Stimulated activated CD4-positive, alpha-beta T cell treated with anti-CD3 and anti-CD28 coated beads, Interleukin-12 subunit alpha, Interleukin-12 subunit beta, amount 100 ng/mL, for 48 hours (primary cell): ENCODE results near the gene CA4.
"Not testable (repeated sequence)": the region's sequence is repeated elsewhere in the genome, so short reads cannot be mapped to it uniquely, and the experiment has no call there.

Experiments
- DNase-seq, 3 donors: peaks; one replicate each; pipeline ENCODE4 v3.0.0-alpha.2; 2020; ENCODE audit warnings: low read depth in 2 of 3, low spot score in 1 of 3

The CA4 gene

GRCh38 chr17:60149691-60150582, at the start of gene CA4:
Gene CA4, plus strand, starts transcription at chr17:60149973. Its CDS starts 62 bp downstream, at chr17:60150035.
- no peak for DNase-seq

GRCh38 chr17:60100577-60100976, 49.2 kb upstream of the CA4 start:
- not testable (repeated sequence) for DNase-seq

GRCh38 chr17:60102015-60102631, 47.6 kb upstream of the CA4 start:
- DNase-seq = not testable (repeated sequence)

GRCh38 chr17:60102632-60103096, 47.1 kb upstream of the CA4 start:
- DNase-seq = peak in 1 of 3 donors; percentile 26

GRCh38 chr17:60103957-60104356, 45.8 kb upstream of the CA4 start:
- DNase-seq = no peak

- DNase-seq = no peak
Measured at GRCh38 chr17:60106340-60107059, 43.3 kb upstream of the CA4 start.

- DNase-seq = no peak
Measured at GRCh38 chr17:60107526-60108257, 42.1 kb upstream of the CA4 start.

- DNase-seq = not testable (repeated sequence)
Measured at GRCh38 chr17:60108309-60108708, 41.5 kb upstream of the CA4 start.

GRCh38 chr17:60108712-60109111, 41.1 kb upstream of the CA4 start:
- DNase-seq = no peak

- no peak for DNase-seq
Measured at GRCh38 chr17:60109161-60109560, 40.6 kb upstream of the CA4 start.

- DNase-seq = no peak
Measured at GRCh38 chr17:60110586-60110985, 39.2 kb upstream of the CA4 start.

- not testable (repeated sequence) for DNase-seq
Measured at GRCh38 chr17:60111661-60112060, 38.1 kb upstream of the CA4 start.

- DNase-seq = not testable (repeated sequence)
Measured at GRCh38 chr17:60115364-60115763, 34.4 kb upstream of the CA4 start.

- DNase-seq = not testable (repeated sequence)
Measured at GRCh38 chr17:60116196-60116595, 33.6 kb upstream of the CA4 start.

GRCh38 chr17:60119162-60119561, 30.6 kb upstream of the CA4 start:
- DNase-seq = not testable (repeated sequence)

GRCh38 chr17:60119807-60120748, 29.7 kb upstream of the CA4 start:
- not testable (repeated sequence) for DNase-seq

GRCh38 chr17:60127068-60128064, 22.4 kb upstream of the CA4 start:
- no peak for DNase-seq

- no peak for DNase-seq
Measured at GRCh38 chr17:60128171-60128859, 21.5 kb upstream of the CA4 start.
